GM21381 (cell line): Measurements from ENCODE around the gene POLR3F.
A peak's percentile ranks its signal among the peaks of the same experiment; 100 is the strongest.
"Not testable (repeated sequence)": the region's sequence is repeated elsewhere in the genome, so short reads cannot be mapped to it uniquely, and the experiment has no call there.

Source experiments
- ATAC-seq: cut with Tn5 transposase; IDR thresholded peaks from one replicate; pipeline ENCODE4 v1.9.1; 2021; ENCODE audit warnings: mild to moderate bottlenecking, moderate library complexity; ENCODE audit not compliant: unreplicated experiment

Gene POLR3F, protein sequence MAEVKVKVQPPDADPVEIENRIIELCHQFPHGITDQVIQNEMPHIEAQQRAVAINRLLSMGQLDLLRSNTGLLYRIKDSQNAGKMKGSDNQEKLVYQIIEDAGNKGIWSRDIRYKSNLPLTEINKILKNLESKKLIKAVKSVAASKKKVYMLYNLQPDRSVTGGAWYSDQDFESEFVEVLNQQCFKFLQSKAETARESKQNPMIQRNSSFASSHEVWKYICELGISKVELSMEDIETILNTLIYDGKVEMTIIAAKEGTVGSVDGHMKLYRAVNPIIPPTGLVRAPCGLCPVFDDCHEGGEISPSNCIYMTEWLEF

DNA sequence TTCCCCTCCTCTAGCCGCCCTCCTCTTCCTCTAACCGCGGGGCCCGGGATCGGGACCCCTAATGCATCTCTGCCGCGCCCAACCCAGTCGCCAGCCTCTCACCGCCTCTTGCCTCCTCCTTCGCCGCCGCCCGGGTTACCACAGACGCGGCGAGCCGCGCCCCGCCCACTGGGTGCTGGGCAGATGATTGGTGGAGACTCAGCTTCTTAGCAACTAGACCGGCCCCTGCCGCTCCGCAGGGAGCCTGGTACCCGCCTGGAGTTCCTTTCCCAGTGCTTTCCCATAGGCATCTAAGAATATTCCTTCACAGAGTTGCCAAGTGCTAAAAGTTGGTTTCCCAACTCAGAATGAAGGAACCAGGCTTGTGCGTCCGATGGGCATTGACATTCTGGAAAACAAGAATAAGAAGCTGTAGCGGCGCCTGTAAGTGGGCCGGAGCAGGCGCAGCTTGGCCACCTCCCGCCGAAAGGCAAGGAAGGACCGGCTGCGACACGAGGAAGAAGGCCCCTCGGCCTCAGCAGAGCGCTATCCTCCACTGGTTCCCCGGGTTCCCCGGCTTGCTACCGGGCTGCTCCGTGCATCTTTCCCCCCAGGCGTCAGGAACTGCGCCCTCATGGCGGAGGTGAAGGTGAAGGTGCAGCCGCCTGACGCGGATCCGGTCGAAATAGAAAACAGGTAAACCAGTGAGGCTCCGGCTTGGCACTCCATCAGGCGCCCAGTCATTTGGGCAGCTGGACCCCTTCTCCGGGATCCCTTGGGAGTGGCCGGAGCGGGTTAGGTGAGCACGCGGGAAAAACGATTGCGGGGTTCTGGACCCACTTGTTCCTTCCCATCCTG is at the start of gene POLR3F, which contains the start of gene DZANK1:
POLR3F (plus strand) TSS at position 497 of the 837 bp plus-strand sequence; CDS start at position 614, 117 bp downstream.
DZANK1 (minus strand) TSS at position 137 of the 837 bp plus-strand sequence. CDS start 1,672 bp downstream, outside the sequence.
- peak; percentile 98 for ATAC-seq

DNA sequence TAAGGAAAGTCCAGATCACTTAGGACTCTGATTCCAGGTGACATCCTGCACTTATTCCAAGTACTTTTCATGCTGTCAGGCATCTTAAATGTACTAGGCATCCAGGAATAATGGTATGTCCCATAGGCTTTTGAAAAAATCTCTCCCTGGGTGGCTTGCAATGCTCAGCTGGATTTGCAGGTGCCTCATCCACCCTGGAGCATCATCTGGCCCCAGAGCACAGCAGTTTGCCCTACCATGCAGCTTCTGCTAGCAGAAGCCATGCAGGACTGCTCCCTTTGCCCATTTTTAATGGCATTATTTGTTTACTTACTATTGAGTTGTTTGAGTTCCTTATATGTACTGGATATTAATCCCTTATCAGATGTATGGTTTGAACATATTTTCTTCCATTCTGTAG is 45.6 kb upstream of the POLR3F start:
- ATAC-seq, result no peak

DNA sequence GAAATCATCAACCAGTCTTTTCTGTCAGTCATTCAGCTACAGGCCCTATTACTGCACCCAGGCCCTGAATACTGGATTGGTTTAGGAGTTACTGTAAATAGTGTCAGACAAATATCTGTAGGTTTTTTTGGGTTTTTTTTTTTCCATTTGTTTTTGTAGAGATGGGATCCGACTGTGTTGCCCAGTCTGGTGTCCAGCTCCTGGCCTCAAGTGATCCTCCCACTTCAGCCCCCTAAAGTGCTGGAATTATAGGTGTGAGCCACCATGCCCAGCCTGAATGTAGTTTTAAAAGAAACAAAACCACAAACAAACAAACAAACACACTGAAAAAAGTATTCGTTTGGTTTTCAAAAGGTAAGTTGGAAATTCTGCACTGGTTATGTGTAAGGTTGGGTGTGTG is 40.0 kb upstream of the POLR3F start:
- ATAC-seq, result no peak

DNA sequence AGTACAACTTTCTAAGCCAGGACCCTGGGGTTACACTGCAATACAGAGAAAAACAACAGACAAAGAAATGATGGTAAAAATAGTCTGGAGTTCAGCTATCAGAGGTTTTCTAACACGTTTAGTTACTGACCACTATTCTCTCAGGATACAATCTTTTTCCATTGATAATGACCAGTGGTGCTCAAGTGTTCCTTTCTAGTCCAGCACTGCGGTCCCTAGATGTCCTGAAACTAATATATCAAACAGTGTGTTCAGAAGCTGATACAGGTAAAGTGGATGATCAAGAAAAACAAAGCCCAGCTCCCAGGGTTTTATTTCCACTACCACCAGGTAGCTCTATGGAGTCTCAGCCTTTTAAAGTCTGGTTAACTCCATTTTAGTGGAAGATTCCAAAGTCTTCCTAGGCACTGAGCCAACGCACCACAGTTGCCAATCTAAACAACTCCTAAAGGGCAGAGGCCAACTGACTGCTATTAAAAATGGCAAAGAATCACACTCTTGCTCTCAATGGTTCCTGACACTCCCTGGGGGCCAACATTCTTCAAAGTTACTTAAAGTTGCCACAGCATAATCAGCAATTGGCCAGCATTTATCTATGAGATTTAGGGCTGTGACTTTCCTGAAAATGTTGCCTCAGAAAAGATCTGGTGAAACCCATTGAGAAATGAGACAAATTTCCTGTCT is 38.6 kb upstream of the POLR3F start:
- no peak for ATAC-seq

DNA sequence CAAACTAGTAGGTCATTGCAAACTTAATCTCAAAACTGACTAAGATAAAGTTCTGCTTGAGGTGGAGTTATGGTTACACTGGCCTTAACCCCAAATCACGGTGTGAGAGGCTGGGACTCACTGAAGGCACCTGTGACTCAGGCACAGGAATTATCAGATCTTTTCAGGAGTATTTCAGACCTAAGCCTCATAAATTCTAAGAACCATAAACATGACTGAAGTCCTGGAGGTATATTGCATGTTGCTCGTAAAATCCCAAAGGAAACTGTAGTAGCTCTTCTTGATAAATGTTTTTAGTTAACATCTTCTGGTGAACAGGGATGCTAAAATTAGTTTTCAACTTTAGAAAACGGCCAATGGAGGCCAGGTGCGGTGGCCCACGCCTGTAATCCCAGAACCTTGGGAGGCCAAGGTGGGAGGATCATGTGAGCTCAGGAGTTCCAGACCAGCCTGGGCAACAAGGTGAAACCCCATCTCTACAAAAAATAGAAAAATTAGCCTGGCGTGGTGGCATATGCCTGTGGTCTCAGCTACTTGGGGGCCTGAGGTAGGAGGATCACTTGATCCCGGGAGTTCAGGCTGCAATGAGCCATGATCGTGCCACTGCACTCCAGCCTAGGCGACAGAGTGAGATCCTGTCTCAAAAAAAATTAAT is 36.9 kb upstream of the POLR3F start:
- ATAC-seq, result no peak

DNA sequence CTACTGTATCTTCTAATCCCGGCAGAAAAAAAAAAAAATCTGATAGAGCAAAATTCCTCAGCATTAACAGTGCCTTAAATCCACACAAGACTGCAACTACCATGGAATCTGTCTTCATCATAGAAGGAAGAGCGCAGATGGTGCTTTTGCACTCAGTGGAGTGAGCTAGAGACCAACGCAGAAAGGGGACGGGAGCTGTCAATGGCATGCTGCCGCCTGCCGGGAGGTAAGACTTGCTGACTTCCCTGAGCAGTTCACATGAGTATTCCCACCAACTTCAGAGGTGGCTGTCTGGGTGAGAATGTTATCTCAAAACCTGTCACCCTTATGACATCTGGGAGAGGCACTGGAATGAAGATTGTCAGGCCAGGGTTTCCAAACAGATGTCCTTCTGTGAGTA is 36.0 kb upstream of the POLR3F start:
- ATAC-seq, result no peak

DNA sequence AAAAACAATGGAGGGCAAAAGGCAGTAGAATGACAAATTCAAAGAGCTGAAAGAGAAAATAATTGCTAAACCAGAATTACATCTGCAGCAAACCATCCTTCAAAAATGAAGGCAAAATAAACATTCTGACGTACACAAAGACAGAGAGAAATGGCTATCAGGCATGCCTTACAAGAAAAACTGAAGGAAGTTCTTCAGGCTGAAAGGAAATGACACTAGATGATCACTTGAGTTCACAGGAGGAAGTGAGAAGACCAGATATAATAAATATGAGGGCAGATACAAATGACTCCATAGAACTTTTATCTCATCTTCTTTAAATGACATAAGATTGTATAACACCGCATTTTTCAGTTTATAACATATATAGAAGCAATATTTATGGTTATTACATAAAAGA is 30.3 kb upstream of the POLR3F start:
- ATAC-seq, result no peak

DNA sequence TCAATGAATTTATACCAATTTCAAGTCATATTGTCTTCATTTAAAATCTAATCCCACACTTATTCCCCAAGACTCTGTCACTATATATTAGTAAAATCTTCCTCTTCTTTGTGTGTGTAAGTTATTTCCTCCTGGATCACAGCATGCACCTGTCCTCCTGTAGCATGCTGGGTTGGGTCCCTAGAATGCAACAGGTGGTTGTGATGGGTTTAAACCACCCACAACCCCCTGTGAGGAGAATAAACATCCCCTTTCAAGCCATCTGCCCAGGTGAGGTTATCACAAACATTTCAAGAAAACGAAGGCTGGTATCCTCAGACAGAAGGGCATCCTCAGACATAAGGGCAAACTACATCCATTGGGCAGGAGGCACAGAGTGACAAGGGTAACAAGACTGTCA is 26.8 kb upstream of the POLR3F start:
- ATAC-seq, result no peak

DNA sequence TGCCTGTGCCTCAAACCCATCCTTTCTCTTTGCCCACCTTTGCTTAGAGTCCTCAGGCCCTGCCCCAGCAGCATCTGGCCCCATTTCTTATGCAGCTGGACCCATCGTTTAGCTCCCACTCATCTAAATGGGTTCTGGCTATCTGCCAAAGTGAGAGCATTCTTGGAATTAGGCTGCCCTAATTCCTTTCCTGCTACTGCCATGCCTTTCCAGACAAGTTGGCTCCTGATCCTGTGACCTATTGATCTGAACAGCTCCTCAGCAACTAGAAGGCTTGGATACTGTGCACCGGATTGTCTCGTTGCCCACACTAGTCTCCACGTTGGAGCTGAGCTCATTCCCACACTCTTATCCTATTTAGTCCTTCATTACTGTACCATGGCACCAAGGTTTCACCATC is 23.3 kb upstream of the POLR3F start:
- no peak for ATAC-seq

DNA sequence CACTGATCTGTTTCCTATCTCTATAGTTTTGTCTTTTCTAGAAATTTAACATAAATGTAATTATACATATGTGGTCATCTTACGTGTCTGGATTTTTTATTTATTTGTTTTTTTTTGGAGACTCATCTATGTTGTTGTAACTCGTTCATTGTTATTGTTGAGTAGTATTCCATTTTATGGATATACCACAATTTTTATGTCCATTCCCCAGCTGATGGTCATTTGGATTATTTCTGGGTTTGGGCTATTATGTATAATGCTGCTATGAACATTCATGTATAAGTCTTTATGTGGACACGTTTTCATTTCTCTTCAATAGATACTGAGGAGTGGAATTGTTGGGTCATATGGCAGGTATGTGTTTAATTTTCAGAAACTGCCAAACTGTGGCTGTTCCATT is 10.6 kb upstream of the POLR3F start:
- ATAC-seq, result no peak

DNA sequence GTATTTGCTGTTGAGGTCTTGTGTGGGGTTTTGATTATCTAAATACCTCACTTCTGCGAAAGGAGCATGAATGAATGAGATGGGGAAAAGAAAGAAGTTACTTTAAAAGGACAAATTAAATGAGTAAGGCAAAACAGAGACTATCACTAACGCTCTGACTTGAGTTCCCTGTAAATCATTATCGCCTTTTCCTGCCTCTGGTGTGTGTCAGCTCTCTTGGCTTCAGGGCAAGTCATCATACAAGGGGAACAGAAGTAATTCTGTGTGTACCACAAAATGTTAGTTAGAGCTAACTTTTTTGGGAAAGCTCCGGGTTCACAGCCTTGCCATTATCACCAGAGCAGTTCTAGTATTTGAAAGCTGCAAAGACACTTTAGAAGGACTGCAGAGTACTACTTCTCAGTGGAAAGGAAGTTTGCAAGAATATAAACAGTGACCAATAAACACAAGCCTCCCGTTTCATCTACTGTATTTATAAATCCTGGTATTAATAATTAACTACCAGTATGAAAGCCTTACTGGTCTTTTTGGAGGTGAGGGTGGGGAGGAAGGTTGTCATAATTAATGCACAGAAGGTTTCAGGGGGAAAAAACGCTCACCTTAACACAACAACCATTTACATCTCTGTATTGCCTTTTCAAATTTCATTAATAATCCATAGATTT is 1.5 kb upstream of the POLR3F start:
- no peak for ATAC-seq

DNA sequence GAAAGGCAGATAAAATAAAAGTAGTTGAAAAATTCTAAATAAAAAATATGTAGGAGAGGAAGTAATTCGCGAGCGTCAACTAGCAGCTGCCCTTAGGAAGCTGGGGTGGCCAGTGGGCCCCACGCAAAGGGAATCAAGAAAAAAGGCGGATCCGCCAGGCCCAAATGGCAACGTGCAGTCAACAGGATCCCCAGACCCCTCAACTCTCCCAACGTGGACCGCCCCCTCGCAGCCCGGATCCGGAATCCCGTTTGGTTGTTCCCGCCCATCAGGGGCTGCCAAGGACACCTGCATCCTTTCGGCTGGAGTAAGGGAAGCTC is 656 bp upstream of the POLR3F start:
- peak; percentile 33 for ATAC-seq

DNA sequence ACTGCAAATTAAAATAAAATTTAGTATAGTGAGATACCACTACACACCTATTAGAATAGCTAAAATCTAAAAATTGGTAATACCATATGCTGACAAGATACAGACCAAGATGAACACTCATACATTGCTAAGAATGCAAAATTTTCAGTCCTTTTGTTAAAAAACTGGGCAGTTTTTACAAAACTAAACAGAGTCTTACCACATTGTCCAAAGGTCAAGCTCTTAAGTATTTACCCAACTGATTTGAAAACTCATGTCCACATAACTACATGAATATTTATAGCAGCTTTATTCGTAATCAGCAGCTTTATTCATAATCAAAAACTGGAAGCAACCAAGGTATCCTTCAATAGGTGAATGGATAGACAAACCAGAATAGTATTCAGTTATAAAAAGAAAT is 10.0 kb downstream of the POLR3F start:
- ATAC-seq, result no peak

DNA sequence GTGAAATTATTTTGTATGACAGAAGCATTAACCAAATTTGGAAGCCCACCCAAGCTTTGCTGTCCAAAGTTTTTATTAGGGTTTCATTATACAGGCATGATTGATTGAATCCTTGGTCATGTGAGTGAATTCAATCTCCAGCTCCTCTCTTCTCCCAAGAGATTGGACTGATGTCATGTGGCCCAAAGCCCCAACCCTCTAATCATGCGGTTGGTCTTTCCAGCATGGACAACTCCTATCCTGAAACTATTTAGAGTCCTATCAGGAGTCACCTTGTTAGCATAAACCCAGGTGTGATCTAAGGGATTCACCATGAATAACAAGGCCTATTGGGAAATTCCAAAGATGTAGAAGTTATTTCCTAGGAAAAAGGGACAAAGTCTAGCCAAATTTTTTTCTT is 10.6 kb downstream of the POLR3F start:
- no peak for ATAC-seq

DNA sequence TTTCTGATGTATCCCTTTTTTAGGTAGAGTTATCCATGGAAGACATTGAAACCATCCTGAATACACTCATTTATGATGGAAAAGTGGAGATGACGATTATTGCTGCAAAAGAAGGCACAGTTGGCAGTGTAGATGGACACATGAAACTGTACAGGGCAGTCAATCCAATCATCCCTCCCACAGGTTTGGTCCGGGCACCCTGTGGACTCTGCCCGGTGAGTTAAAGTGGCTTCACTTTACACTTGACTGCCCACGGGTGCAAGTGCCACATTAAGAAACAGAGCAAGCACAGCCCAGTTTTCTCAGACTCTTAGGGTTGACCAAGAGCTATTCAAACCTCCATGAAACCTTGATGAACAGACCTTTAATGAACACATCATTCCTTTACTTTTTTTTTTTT is 14.4 kb downstream of the POLR3F start:
- ATAC-seq, result no peak

DNA sequence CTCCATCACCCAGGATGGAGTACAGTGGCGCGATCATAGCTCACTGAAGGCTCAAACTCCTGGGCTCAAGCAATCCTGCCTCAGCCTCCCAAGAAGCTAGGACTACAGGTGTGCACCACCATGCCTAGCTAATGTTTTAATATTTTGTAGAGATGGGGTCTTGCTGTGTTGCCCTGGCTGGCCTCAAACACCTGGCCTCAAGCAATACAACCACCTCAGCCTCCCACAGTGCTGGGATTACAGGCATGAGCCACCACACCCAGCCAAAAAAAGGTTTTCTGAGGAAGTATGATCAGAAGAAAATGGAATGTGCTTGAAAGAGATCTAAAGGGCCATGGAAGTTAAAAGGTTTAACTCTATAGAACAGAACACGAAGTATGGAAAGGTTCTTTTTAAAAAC is 21.1 kb downstream of the POLR3F start:
- no peak for ATAC-seq

DNA sequence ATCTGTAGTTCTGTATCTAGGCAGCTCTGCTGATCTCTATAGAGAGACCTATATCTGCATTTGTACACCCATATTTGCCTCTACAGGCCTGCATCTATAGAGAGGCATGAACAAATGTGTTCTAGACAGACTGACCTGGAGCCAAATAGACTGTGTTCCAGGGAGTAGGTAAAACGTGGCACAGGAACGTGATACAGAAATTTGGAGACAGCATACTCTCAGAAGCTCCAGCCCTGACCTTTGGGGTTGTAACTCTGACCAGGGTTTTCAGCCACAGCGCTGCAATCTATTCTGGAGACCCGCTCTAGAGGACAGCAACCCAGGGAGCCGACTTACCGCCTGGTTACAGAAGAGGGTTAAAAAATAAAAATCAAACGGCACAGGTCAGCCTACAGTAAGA is 28.9 kb downstream of the POLR3F start:
- no peak for ATAC-seq

DNA sequence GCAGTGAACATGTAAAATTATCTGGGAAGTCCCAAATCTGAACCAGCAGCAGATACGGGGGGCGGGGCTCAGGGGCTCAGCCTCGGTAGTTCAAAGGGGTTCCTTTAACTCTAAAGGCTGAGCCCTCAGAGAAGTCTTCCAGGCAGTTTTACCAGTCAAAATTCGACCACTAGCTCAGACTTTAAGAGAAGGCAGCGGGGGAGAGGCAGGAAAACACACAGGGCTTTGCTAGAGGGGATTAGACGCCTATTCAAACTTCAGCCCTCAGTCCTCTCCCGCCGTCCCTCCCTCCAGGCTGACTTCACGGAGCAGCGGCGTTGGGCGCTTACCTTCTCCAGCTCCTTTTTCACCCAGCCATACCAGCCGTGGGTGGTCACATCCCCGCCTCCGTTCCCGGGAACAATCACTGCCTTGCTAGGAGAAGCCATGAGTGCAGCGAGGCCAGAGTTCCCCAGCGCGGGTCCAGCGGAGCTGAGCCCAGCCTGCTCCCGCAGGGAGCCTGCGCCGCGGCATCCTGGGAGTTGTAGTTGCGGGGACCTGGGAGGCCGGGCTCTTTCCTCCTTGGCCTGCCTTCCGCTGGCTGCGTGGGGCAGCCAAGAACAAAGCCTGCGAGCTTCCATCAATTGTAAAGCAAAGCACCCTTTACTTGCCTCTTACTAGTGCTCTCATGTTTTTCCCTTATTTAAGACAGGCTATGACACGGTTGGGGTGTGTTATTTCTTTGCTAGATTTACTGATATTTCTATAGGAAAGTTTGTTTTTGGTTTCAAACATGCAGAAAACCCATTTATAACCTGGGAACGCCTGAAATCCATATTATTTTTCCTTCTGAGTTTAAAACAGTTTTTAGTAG is 29.8 kb downstream of the POLR3F start, which contains the start of gene RBBP9:
RBBP9 (minus strand) TSS at position 486 of the 853 bp plus-strand sequence; CDS start at position 428, 58 bp downstream.
- peak; percentile 98 for ATAC-seq

DNA sequence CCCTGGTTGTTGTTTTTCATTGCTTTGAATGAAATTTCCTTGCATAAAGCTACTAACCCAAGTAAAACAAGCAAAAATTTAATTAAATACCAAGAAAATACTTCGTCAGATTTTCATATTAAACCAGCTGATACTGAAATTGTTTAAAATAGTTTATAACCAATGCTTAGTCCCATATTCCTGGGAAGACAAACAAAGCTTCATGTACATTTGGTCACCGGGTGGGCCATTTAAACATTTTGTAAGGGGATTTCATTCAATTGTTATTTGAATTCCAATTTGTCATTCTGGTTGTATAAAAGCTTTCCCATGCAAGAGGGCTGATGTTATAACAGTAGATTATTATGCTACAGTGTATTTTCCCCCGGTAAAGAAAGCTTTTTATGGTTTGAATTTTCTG is 30.4 kb downstream of the POLR3F start:
- ATAC-seq, result no peak

DNA sequence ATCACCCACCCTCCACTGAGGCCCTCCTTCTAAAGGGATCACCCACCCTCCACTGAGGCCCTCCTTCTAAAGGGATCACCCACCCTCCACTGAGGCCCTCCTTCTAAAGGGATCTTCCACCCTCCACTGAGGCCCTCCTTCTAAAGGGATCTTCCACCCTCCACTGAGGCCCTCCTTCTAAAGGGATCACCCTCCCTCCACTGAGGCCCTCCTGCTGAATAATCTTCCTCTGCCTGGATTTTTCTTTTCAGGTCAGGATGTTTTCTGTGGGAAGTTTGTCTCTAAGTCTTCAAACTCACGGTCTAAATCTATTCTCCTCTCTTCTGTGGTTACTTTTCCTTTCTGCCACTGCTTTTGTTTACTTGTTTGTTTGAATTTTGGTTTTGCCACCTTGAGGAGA is 34.5 kb downstream of the POLR3F start:
- ATAC-seq, result not testable (repeated sequence)
